Activated CD8-positive, alpha-beta memory T cell treated with anti-CD3 and anti-CD28 coated beads, Interleukin-2, amount 50 U/mL, for 48 hours (primary cell): ENCODE results near the gene DCAF4L1.

Experiments
- DNase-seq: peaks from one replicate; pipeline ENCODE4 v3.0.0-alpha.2; 2020

The DCAF4L1 gene

DNA sequence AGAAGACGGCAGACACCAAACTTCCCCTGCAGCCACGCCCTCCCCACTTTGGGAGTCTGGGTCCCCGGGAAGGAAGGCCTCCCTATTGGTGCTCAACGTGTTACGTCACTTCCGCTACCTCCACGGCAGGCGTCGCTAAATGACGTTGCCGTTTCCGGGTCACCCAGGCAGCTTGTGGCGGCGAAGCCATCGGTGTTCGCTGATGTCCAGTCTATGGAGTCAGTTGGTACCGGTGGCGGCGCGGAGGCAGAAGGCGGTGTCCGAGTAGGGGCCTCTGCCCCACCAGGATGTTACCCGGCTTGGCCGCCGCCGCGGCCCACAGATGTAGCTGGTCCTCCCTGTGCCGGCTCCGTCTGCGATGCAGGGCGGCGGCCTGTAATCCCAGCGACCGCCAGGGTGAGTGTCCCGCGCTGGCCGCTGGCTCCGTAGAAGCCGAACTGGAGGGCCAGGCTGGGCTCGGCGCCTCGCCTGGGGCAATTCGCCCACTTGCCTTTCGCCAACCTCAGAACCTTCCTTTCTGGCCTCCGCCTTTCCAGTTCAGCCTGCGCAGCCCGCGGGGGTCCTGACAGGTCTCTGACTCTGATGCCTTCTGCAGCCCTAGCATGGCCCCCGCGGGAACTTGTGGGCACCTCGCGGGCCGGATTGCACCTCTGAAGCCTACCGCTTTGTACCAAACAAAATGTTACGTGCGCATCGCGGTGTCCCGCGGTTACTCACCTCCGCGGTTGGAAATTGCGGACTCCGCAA lies 9.0 kb downstream of the DCAF4L1 start, which contains the start of gene SLC30A9:
SLC30A9 (plus strand) TSS at position 166 of the 747 bp plus-strand sequence; CDS start at position 288, 122 bp downstream.
- DNase-seq, result peak; percentile 91

DNA sequence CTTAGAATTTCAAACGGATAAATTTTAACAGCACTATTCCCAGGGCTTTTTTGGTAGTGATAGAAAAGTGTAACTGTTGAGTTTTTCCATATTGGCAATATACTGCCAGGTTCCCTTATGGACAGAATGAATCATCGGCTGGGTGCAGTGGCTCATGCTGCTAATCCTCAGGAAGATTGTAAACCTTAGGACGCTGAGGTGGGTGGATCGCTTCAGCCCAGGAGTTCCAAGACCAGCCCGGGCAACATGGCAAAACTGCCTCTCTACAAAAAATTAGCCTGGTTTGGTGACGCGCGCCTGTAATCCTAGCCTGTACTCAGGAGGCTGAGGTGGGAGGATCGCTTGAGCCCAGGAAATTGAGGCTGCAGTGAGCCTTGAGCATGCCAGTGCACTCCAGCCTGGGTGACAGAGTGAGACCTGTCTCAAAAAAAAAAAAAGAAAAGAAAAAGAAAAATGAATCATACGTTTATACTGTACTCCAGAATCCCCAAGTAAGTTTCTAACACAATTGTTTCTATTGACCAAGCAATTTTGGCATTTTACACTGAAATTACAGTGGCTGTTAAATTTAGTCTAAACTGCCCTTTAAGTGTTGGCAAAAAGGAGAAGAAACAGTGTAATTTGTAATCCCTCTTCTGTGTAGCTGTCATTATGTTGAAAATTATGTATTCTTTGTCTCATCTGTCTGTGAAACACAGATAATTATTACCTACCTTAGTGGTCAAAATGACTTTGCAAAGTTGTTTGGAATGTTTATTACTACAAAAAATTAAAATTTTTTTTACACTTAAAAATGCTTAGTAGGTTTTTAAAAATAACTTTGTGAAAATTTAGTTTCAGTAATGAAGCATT lies 10.6 kb downstream of the DCAF4L1 start:
- no peak for DNase-seq

DNA sequence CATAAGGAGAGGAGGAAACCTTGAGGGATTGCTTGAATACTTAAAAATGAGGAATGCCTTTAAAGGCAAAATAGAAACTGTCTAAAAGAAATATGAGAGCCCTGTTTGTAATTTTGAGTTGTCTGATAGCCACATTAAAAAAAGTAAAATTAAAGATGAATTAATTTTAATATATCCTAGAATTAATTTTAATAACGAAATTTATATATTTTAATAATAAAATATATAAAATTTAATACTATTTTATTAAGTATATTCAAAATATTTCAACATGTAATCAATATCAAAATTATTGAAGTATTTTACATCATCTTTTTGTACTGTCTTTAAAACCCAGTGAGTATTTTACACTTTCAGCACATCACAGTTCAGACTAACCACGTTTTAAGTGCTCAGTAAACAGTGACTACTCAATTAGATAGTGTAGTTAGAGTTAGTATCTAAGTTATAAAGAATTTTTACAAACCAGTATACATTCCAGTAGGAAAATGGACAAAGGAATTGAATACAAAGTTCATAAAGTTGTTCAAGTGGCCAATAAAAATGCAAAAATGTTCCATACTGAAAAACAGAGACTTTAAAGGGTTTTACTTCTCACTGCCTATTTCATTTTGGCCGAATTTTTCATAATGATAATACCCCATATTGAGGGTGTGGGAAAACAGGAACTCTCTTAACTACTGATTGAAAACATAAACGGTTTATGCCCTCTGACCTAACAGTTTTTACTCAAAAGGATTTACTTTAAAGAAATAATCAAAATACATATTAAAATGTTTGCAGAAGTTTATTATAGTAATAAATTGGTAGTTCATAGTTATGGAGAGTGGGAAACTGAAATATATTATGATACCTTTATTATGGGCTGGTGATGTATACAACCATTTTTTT lies 11.7 kb downstream of the DCAF4L1 start:
- DNase-seq, result no peak

DNA sequence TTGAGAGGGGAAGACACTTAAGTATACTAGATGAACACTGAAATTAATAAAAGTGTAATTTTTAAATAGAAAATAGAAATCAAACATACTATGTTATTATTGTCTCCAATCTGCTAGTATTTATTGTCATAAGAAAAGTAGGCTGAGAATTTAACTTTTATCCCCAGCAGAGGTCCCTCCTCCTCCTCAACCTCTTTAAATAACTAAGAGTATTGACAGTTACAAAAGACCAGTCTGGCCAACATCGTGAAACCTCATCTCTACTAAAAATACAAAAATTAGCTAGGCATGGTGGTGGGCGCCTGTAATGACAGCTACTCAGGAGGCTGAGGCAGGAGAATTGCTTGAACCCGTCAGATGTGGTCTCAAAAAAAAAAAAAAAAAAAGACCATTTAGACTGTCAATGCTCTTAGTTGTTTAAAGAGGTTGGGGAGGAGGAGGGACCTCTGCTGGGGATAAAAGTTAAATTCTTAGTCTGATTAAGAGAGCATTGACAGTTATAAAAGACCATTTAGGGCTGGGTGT lies 13.0 kb downstream of the DCAF4L1 start:
- no peak for DNase-seq

DNA sequence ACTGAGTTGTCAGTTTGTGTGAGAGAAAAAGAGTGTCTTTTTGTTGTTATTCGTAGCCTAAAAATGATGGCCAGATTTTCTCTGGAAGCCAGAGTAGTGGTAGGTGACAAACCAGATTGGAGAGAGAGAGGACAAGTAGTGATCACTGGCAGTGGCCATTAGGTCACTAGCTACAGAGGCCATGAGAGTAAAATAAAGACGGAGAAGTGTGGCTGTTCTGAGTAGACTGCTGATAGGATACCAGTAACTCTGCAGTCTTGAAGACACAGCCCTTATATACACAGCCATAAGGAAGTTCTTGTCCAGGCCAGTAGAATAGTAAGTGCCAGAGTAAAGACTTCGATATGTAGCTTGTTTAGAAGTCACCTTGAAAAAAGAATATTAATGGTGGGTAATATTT lies 16.5 kb downstream of the DCAF4L1 start:
- no peak for DNase-seq

DNA sequence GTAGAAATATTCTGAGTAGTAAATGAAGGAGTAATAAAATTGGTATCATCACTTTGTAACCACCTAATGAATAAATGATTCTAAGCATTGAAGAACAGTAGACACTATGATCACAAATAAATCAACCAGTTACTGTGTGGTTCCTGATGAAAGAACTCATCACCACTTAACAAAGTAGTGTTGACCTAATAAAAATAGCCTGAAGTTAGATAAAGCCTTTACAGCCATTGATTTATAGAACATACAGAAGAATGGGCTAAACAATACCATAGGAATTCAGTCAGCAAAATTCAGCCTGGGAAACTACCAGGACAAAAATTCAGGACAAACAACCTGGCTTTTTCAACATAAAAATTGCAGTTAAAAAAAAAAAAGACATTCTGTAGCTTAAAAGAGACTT lies 17.8 kb downstream of the DCAF4L1 start:
- no peak for DNase-seq

DNA sequence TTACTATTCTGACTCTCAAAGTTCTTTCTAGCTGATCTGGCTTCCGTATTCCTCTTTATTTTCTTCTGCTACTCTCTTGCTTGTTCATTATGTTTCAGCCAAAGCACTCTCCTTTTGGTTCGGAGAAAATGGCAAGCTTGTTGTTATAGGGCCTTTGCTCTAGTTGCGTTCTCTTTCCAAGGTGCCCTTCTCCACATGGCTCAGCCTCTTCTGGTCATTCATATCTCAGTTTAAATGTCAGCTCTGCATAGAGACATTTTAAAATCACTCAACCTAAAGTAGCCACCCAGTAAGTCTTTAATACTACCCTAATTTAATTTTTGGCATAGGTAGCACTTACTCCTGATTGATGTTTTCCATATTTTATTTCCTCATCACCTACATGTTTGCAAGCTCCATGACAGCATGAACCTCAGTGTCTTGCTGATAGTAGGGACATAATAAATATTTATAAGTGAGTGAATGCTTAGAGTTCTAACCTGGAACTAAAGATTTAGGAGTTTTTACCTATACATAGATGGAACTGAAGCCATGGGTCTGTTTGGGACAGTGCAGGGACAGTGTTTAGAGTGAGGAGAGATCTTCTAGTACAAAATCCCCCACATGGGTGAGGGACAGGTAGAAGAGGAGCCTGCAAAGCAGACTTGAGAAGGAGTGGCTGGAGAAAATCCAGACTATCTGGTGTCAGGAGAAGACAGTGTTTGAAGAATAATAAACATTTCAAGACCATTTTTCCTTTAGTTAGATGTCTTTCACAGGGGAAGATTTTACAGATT lies 26.6 kb downstream of the DCAF4L1 start:
- DNase-seq, result no peak

DNA sequence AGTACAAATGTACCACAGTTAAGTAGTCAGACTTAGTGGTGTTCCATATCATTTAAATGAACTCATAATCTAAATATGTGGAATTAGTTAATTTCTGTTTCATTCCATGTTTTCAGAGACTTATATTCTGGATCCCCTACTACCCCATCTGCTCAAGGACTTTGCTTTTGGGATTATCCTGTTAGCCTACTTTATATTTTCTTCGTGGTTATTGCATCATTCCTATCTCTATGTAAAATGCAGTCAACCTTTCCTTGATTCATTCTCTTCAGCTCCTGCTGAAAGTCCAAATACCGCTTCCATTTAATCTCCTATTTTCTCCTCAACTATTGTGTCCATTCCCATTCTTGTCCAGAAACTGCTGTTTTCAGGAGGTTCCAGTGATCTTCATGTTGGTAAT lies 33.9 kb downstream of the DCAF4L1 start:
- no peak for DNase-seq

DNA sequence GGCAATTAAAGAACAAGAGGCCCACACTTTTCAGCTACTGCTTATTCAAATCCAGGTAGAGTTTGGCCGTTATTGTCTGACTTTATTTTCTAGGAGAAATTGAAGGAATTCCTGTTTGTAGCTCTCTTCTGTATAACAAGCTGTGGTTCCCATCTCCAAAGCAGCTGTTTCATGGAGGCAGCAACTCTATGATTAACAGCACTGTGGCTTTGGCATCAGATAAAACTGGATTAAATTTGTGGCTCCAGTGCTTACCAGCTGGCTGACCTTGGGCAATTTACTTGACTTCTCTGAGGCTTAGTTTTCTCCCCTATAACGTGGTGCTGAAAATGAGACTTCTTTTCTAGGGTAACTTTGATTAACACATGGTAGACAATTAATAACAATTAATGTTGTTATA lies 36.9 kb downstream of the DCAF4L1 start:
- DNase-seq, result no peak
